OCI-LY1 (cell line): ENCODE data around the gene TBX5.

Experiments used
- H2AFZ ChIP-seq: fragments of 200-600 bp; sonication (generic), shearing (Covaris generic); 2 replicates; pipeline ENCODE4 v1.6.0; 2014; ENCODE audit warnings: antibody characterized with exemption, mild to moderate bottlenecking, low read length
- H3F3A ChIP-seq: fragments of 200-600 bp; sonication (generic), shearing (Covaris generic); 2 replicates; pipeline ENCODE4 v1.6.0; 2014; ENCODE audit warnings: mild to moderate bottlenecking, antibody characterized with exemption, low read length, moderate library complexity; ENCODE audit not compliant: insufficient read depth
- H3K27ac ChIP-seq: fragments of 200-600 bp; sonication (generic); 2 replicates; pipeline ENCODE4 v1.5.1; 2014; ENCODE audit warnings: low read length, mixed run types, mild to moderate bottlenecking, low read depth; ENCODE audit not compliant: poor library complexity, severe bottlenecking
- H3K27me3 ChIP-seq: fragments of 200-600 bp; sonication (generic); 2 replicates; pipeline ENCODE4 v1.6.0; 2014; ENCODE audit warnings: antibody characterized with exemption, mild to moderate bottlenecking, low read length, moderate library complexity; ENCODE audit not compliant: insufficient read depth
- H3K36me3 ChIP-seq: fragments of 200-600 bp; sonication (generic); 2 replicates; pipeline ENCODE4 v1.6.1; 2014; ENCODE audit warnings: mild to moderate bottlenecking, antibody characterized with exemption, low read length, moderate library complexity, mixed read lengths; ENCODE audit not compliant: insufficient read depth
- H3K4me1 ChIP-seq: fragments of 200-600 bp; sonication (generic); 2 replicates; pipeline ENCODE4 v1.5.1; 2014; ENCODE audit warnings: mild to moderate bottlenecking, low read length, moderate library complexity; ENCODE audit not compliant: insufficient read depth, severe bottlenecking
- H3K4me2 ChIP-seq: fragments of 200-600 bp; sonication (generic), shearing (Covaris generic); 2 replicates; pipeline ENCODE4 v1.6.1; 2014; ENCODE audit warnings: low read length
- H3K4me3 ChIP-seq: fragments of 200-600 bp; sonication (generic); 2 replicates; pipeline ENCODE4 v1.5.1; 2014; ENCODE audit warnings: low read length, low read depth, mild to moderate bottlenecking, mixed read lengths; ENCODE audit not compliant: poor library complexity, severe bottlenecking
- H3K79me2 ChIP-seq: fragments of 200-600 bp; shearing (Covaris generic); 2 replicates; pipeline ENCODE4 v1.6.1; 2016; ENCODE audit warnings: mixed run types, low read length, mixed read lengths; ENCODE audit not compliant: insufficient read depth
- H3K9ac ChIP-seq: fragments of 200-600 bp; sonication (generic), shearing (Covaris generic); 2 replicates; pipeline ENCODE4 v1.6.1; 2014; ENCODE audit warnings: mild to moderate bottlenecking, low read length, mixed read lengths
- H3K9me2 ChIP-seq: fragments of 200-600 bp; sonication (generic), shearing (Covaris generic); 2 replicates; pipeline ENCODE4 v1.6.1; 2014; ENCODE audit warnings: low read depth, mild to moderate bottlenecking, low read length, mixed read lengths
- H3K9me3 ChIP-seq: fragments of 200-600 bp; shearing (Covaris generic); 2 replicates; pipeline ENCODE4 v1.6.1; 2014; ENCODE audit warnings: low read length, mixed read lengths
- H4K20me1 ChIP-seq: fragments of 200-600 bp; sonication (generic), shearing (Covaris generic); 2 replicates; pipeline ENCODE4 v1.6.0; 2016; ENCODE audit warnings: mild to moderate bottlenecking, low read length; ENCODE audit not compliant: insufficient read depth
- EZH2 ChIP-seq: fragments of 200-600 bp; sonication (generic), shearing (Covaris generic); IDR thresholded peaks from 2 replicates; pipeline ENCODE4 v1.8.0; 2017; ENCODE audit warnings: borderline replicate concordance, mixed run types, mild to moderate bottlenecking, antibody characterized with exemption, low read length, moderate library complexity, mixed read lengths
- TF ChIP-seq, protein P1 (sequence below): fragments of 200-600 bp; sonication (generic), shearing (Covaris generic); IDR thresholded peaks from 2 replicates; pipeline ENCODE4 v1.5.1; 2017; ENCODE audit warnings: mild to moderate bottlenecking, antibody characterized with exemption, low read length, moderate library complexity, mixed read lengths

TBX5 gene

DNA sequence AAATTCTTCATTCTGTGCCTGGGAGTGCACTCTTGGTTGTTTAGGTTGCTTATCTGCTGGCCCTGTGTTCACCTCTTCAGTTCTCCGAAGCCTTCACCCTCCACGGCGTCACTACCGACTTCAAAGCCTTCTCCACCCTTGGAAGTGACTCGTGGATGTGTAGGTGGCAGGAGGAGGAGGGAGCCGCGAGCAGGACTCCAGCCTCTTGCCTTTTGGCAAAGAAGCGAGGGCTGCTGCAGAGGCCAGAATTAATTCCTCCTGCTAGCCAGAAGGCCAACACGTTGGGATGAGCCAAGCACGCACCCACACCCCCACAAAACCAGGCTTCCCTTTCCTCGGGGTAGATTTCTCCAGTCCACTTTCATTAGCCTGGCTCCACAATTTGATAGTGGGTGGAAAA, 86.5 kb downstream of the TBX5 start:
- no peak overlapping the region for H3K4me2 ChIP-seq
- H3K27ac ChIP-seq, result no peak overlapping the region
- H3K4me1 ChIP-seq, result no peaks in the 10 kb centered on the region
- H3K9ac ChIP-seq, result no peak overlapping the region
- H4K20me1 ChIP-seq, result no peaks in the 10 kb centered on the region
- no peak overlapping the region for H2AFZ ChIP-seq
- H3K9me2 ChIP-seq, result no peaks in the 10 kb centered on the region
- H3K36me3 ChIP-seq, result no peaks in the 10 kb centered on the region
- H3K9me3 ChIP-seq, result no peaks in the 10 kb centered on the region
- no peak for TF ChIP-seq EZH2
- TF ChIP-seq, protein P1, sequence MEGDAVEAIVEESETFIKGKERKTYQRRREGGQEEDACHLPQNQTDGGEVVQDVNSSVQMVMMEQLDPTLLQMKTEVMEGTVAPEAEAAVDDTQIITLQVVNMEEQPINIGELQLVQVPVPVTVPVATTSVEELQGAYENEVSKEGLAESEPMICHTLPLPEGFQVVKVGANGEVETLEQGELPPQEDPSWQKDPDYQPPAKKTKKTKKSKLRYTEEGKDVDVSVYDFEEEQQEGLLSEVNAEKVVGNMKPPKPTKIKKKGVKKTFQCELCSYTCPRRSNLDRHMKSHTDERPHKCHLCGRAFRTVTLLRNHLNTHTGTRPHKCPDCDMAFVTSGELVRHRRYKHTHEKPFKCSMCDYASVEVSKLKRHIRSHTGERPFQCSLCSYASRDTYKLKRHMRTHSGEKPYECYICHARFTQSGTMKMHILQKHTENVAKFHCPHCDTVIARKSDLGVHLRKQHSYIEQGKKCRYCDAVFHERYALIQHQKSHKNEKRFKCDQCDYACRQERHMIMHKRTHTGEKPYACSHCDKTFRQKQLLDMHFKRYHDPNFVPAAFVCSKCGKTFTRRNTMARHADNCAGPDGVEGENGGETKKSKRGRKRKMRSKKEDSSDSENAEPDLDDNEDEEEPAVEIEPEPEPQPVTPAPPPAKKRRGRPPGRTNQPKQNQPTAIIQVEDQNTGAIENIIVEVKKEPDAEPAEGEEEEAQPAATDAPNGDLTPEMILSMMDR, result no peak
- no peaks in the 10 kb centered on the region for H3K27me3 ChIP-seq
- H3K79me2 ChIP-seq, result no peaks in the 10 kb centered on the region
- no peak overlapping the region for H3K4me3 ChIP-seq
- H3F3A ChIP-seq, result no peaks in the 10 kb centered on the region

DNA sequence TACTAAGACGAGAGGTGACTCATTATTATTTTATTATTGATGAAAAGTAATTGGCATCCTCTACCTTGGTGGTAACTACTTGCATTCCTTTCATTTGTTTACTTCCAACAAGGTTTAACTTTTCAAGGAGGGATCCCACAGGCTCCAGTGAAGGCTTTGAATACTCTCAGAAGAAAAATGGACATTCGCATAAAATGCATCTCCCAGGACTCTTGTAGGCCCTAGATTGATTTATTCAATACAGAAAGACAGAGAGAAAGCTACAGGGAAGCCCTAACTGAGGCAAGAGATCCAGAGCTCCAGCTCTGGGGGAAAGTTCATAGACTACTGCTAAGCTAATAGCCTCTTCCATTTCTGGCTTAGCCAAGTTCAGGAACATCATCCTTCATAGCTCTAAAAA, 87.0 kb downstream of the TBX5 start:
- H3K36me3 ChIP-seq, result no peaks in the 10 kb centered on the region
- no peak overlapping the region for H3K9ac ChIP-seq
- no peaks in the 10 kb centered on the region for H3F3A ChIP-seq
- no peaks in the 10 kb centered on the region for H3K4me1 ChIP-seq
- H3K9me3 ChIP-seq, result no peaks in the 10 kb centered on the region
- no peak overlapping the region for H3K4me3 ChIP-seq
- no peaks in the 10 kb centered on the region for H3K27me3 ChIP-seq
- TF ChIP-seq, protein P1, result no peak
- no peak for TF ChIP-seq EZH2
- no peaks in the 10 kb centered on the region for H4K20me1 ChIP-seq
- H2AFZ ChIP-seq, result no peak overlapping the region
- H3K4me2 ChIP-seq, result no peak overlapping the region
- no peaks in the 10 kb centered on the region for H3K9me2 ChIP-seq
- no peak overlapping the region for H3K27ac ChIP-seq
- no peaks in the 10 kb centered on the region for H3K79me2 ChIP-seq

DNA sequence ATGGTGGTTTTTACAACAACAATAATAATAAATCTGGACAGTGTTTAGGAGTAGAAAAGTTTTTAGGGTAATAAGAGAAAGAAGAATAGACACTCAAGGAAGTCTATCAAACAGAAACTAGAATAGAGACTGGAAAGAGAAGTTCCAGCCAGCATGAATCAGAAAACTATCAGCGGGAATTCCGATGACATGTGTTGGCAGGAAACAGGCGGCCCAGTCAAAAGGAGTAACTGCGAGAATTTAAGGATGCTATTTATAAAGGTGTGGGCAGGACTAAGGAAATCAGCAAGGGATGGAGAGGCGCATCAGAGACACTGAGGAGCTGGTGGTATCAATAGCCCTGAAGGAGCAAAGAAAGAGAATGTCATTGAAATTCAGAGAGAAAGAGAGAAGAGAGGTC, 89.9 kb downstream of the TBX5 start:
- Histone ChIP-seq H3K27ac (no peak overlapping the region), H3K27me3 (no peaks in the 10 kb centered on the region), H3K36me3 (no peaks in the 10 kb centered on the region), H3K79me2 (no peaks in the 10 kb centered on the region), H3K9ac (no peak overlapping the region), H4K20me1 (no peaks in the 10 kb centered on the region), H3K4me3 (no peak overlapping the region), H3F3A (no peaks in the 10 kb centered on the region), H3K4me2 (no peak overlapping the region), H3K9me3 (no peaks in the 10 kb centered on the region), H3K4me1 (no peaks in the 10 kb centered on the region), H3K9me2 (no peaks in the 10 kb centered on the region), H2AFZ (no peak overlapping the region)
- TF ChIP-seq, protein P1, result no peak
- TF ChIP-seq EZH2, result no peak
